GM18873 (cell line): ENCODE measurements around the gene GIGYF1.
A peak's percentile ranks its signal among the peaks of the same experiment; 100 is the strongest.
"Not testable (repeated sequence)": the region's sequence is repeated elsewhere in the genome, so short reads cannot be mapped to it uniquely, and the experiment has no call there.

Source experiments
- ATAC-seq: cut with Tn5 transposase; IDR thresholded peaks from one replicate; pipeline ENCODE4 v1.9.1; 2021; ENCODE audit warnings: mild to moderate bottlenecking, moderate library complexity, moderate number of reproducible peaks; ENCODE audit not compliant: unreplicated experiment, low FRiP score

The GIGYF1 gene

GRCh38 chr7:100674411-100675104 is 19.5 kb downstream of the GIGYF1 start:
- ATAC-seq = no peak

DNA sequence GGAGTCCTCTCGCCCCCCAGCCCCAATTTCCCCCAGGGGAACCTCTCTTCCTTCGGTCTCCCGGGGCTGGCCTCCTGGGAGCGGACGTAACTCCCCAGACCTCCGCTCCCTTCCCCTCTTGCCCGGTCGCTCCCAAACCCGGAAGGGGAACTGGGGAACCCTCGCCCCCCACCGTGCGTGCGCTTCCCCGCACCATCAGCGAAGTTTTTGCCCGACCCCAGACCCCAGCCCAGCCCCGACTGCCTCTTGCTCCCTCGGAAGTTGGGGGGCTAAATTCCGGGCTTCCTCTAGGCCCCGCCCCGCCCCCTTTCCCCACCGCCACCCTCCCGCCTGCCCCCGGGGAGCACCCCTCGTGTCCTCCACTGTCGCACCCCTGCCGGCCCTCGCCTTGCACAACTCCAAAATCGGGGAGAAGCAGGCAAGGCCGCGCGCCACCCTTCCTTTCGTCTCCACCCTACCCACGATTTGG is 20.1 kb downstream of the GIGYF1 start:
- no peak for ATAC-seq

GRCh38 chr7:100673302-100673941 is 20.6 kb downstream of the GIGYF1 start, which contains the start of gene GNB2:
Gene GNB2 (plus strand): TSS chr7:100673740. CDS start chr7:100676266, 2,526 bp downstream.
- ATAC-seq = peak; percentile 71

- ATAC-seq = no peak
Measured at GRCh38 chr7:100671353-100672327, 22.4 kb downstream of the GIGYF1 start.

DNA sequence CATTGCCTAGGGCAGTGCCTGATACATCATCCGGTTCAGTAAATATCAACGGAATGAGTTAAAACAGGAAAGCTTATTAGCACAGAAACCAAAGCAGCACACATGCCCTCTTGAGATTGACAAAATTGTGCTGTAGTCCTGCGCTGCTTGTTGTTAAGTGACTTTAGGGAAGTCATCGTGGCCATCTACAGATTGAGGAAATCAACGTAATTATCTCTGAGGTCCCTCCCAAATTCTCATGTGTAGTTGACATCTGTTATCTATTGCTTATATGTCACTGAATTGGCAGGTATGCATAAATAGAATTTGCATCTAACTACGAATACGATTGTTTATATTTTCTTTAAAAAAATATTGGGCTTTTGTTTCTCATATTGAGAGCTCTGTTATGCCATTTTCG is 24.0 kb downstream of the GIGYF1 start:
- ATAC-seq = no peak

GRCh38 chr7:100669106-100669505 is 24.9 kb downstream of the GIGYF1 start:
- not testable (repeated sequence) for ATAC-seq

DNA sequence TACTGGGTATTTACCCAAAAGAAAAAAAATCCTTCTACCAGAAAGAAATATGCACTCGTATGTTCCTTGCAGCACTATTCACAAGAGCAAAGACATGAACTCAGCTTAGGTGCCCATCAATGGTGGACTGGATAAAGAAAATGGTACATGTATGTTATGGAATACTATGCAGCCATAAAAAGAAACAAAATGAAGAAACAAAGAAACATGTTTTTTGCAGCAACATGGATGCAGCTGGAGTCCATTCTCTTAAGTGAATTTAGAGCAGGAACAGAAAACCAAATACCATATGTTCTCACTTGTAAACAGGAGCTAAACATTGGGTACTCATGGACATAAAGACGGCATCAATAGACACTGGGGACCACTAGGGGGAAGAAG is 26.0 kb downstream of the GIGYF1 start:
- no peak for ATAC-seq

GRCh38 chr7:100667331-100668068 is 26.6 kb downstream of the GIGYF1 start:
- no peak for ATAC-seq

DNA sequence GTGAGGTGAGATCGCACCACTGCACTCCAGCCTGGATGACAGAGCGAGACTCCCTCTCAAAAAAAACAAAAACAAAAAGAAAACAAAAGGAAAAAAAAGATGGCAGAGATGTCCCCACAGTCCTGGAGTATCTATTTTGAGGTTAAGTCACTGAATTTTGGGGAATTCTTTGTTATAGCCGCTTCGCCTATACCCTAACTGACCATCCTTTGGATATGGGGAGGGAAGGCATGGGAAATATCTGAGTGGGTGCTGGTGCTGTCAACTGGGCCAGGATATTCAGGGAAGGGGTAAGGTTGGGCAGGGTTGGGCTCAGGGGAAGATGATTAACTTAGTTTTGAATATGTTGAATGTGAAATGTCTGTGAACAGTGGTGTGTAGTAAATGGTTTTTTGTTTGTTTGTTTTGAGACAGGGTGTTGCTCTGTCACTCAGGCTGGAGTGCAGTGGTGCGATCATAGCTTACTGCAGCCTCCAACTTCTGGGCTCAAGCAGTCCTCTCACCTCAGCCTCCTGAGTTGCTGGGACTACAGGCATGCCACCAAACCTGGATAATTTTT is 28.8 kb downstream of the GIGYF1 start:
- ATAC-seq = no peak

DNA sequence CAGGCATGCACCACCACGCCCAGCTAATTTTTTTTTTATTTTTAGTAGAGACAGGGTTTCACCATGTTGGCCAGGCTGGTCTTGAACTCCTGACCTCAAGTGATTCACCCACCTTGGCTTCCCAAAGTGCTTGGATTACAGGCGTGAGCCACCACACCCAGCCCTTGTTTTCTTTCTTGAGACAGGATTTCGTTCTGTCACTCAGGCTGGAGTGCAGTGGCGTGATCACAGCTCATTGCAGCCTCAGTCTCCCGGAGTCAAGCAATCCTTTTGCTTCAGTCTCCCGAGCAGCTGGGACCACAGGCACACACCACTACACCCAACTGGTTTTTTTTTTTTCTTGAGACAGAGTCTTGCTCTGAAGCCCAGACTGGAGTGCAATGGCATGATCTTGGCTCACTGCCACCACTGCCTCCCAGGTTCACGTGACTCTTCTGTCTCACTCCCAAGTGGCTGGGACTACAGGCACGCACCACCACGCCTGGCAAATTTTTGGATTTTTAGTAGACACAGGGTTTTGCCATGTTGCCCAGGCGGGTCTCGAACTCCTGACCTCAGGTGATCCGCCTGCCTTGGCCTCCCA is 31.8 kb downstream of the GIGYF1 start:
- ATAC-seq = not testable (repeated sequence)

- no peak for ATAC-seq
Measured at GRCh38 chr7:100655908-100656674, 38.0 kb downstream of the GIGYF1 start, which contains the start of gene ACTL6B. Gene ACTL6B (minus strand): TSS chr7:100656448. CDS start chr7:100656354, 94 bp downstream.

DNA sequence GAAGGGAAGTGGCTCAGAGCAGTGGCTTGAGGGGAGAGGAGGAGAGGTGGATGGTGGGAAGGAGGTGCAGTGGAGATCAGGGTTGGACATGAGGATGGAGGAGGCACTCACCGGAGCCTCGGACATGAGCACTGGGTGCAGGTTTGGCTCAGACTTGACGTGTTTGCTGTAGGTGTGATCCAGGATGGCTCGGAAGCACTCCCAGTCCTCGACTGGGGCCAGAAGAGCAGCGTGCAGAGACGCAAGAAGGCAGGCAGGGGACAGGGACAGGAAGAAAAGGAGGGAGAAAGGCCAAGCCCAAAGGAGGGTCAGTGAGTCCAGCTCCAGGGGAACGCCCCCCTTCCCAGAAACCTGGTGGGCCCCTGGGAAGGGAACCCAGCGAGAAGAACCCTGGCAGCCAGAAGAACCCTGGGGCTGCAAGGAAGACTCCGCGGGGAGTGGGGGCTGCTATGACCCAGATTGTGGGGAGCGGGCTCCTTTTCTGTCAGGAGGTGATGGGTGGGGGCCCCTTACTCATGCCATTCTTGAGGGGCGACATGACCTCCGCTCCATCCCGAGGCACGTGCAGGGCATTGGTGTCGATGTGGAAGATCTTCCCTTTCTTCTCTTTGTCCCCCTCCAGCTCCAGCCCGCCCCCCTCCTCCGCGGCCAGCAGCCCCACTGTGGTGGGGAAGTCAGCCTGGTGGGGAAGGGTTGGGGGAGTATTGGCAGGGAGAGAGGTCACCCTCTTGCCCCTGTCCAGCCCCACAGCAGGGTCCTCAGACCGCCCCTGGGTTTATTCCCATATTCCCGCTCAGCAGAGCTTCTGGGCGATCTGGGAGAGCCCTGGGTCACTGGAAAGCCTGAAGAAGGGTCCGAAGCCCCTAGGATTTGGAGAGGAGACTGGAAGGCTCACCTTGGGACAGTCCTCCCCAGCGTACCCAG is 38.9 kb downstream of the GIGYF1 start:
- no peak for ATAC-seq

DNA sequence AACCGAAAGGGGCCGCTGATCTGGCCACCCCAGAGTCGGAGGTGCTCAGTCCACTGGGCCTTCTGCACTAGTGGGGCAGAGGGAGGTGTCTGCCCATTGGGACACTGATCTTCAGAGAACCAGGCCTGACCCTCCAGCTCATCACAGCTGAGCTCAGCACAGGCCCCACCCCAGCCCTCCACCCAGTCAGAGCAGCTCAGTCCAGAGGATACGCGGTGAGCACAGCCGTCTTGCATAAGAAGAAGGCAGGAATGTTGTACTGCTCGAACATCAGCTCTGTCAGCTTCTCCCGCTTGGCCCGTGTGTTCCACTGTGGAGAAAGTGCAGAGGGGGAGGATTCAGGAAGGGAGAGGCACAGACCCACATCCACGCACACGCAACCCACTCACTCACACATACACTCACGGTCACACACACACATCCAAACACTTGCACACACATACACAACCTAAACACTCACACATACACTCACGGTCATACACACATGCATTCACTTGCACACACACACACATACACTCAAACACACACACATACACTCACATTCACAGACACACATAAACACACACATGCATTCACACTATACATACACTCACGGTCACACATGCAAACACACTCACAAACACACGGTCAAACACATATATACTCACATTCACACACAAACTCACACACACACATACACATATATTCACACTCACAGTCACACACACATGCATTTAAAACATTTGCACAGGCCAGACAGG is 44.1 kb downstream of the GIGYF1 start:
- no peak for ATAC-seq

DNA sequence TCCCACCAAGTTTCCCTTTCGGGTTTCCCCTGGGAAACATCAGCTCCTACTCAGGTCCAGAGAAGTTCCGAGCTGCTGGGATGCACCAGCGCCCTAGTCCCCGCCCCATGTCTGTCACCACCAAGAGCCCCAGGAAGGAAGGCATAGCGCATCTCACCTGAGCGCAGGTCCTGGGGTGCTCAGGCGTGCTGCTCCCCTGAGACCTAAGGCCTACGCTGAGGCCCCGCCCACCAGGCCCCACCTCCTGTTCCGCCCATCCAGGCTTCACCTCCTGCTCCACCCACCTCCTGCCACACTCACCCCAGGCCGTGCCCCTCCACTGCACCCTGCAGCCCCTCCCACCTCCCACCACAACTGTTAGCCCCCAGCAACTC is 51.5 kb downstream of the GIGYF1 start:
- no peak for ATAC-seq

DNA sequence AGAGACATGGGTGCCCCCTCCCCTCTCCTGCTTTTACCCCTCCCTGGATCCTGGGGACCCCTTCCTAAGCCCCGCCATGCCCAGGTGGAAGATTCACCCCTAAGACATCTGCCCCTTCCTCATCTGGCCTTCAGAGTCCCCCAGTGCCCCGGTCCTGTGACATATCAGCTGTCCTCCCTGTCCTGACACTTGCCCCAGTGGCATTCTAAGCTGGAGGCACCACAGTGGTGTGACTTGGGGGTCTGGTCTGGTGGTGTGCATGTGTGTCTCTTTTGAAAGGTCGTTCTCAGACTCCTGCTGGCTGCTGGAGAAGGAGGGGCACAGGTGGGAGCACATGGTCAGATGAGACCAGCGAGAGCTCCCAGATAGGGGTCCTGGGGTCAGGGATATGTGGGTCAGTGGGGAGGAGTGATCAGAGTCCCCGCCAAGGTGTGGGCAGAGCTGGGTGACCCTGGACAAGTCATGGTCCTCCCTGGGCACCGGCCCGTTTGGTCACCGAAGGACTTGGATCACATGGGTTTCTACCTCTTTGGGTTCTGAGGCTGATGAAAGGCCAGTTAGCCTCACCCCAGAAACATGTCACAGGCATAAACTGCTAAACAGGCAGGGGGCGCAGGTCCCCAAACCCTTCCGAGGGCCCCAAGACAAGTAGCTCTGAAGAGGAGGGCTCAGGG is 52.1 kb downstream of the GIGYF1 start:
- ATAC-seq = no peak

DNA sequence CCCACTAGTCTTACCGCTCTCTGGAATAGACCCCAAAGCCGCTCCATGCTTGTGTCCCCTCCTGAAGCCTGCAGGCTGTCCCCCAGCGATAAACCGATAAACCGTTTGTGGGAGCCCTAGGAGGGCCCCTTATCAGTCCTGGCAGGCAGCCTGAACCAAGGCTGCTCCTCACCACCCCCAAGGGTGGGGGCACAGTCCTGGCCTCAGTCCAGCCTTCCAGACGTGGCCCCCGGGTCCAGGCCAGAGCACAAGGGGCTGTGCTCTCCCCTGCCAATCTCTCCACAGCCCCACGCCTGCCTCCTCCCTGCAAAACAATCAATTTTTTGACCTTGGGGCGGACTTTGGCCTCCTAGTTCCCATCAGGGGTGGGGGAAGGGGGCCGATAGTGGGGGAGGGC is 52.6 kb downstream of the GIGYF1 start, which contains the start of gene TFR2:
TSS of gene TFR2 (minus strand) at position 90 of the 397 bp plus-strand sequence. CDS start at position 47, 43 bp downstream.
- no peak for ATAC-seq
